HG02642 (cell line): Measurements from ENCODE around the gene PNPLA6.

Source experiments
- ATAC-seq: cut with Tn5 transposase; IDR thresholded peaks from one replicate; pipeline ENCODE4 v1.9.1; 2021; ENCODE audit warnings: mild to moderate bottlenecking; ENCODE audit not compliant: unreplicated experiment, poor library complexity

PNPLA6 gene

GRCh38 chr19:7515110-7515644 lies 20.3 kb upstream of the PNPLA6 start:
- no peak for ATAC-seq

DNA sequence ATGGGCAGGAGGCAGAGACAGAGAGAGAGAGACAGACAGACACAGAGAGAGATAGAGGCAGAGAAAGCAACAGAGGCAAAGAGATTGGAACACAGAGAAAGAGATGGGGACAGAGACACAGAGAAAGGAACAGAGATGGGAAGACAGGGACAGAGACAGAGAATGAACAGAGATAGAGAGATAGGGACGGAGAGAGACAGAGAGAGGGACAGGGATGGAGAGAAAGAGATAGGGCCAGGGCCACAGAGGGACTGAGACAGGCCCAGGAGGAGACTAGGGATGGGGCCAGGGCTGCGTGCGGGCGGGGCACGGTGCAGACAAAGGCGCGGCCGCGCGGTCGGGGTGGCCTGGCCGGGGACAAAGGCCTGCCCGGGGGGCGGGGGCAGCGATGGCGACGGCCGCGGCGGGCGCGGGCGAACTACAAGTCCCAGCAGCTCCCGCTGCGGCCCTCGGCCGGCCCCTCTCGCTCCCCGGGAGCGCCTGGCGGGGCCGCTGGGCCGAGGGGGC lies 19.8 kb upstream of the PNPLA6 start, which contains the start of gene ZNF358:
ZNF358 (plus strand) TSS at position 459 of the 507 bp plus-strand sequence. CDS start 3,140 bp downstream, outside the sequence.
- no peak for ATAC-seq

GRCh38 chr19:7516333-7516732 lies 19.2 kb upstream of the PNPLA6 start:
- no peak for ATAC-seq

DNA sequence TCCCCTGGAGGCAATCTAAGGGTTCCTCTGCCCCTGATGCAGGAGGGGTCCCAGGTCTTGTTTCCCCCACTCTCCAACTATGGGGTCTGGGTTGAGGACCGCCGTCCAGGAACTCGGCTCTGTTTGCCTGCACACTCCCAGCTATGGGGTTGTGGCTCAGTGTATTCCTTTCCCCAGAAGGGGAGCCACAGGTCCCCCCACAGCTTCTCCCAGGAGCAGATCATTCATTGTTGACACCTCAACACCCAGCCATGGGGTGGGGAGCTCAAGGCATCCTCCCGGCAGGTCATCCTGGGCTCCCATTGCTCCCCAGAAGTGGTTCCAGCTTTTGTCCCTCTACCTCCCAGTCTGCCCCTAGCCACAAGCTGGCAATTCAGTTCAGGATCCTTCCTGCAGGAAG lies 18.6 kb upstream of the PNPLA6 start:
- no peak for ATAC-seq

DNA sequence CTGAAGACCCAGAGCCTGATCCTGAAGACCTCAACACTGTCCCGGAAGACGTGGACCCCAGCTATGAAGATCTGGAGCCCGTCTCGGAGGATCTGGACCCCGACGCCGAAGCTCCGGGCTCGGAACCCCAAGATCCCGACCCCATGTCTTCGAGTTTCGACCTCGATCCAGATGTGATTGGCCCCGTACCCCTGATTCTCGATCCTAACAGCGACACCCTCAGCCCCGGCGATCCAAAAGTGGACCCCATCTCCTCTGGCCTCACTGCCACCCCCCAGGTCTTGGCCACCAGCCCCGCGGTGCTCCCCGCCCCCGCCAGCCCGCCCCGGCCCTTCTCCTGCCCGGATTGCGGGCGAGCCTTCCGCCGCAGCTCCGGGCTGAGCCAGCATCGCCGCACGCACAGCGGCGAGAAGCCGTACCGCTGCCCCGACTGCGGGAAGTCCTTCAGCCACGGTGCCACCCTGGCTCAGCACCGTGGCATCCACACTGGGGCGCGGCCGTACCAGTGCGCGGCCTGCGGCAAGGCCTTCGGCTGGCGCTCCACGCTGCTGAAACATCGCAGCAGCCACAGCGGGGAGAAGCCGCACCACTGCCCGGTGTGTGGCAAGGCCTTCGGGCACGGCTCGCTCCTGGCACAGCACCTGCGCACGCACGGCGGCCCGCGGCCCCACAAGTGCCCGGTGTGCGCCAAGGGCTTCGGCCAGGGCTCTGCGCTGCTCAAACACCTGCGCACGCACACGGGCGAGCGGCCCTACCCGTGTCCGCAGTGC lies 16.0 kb upstream of the PNPLA6 start:
- ATAC-seq = no peak

DNA sequence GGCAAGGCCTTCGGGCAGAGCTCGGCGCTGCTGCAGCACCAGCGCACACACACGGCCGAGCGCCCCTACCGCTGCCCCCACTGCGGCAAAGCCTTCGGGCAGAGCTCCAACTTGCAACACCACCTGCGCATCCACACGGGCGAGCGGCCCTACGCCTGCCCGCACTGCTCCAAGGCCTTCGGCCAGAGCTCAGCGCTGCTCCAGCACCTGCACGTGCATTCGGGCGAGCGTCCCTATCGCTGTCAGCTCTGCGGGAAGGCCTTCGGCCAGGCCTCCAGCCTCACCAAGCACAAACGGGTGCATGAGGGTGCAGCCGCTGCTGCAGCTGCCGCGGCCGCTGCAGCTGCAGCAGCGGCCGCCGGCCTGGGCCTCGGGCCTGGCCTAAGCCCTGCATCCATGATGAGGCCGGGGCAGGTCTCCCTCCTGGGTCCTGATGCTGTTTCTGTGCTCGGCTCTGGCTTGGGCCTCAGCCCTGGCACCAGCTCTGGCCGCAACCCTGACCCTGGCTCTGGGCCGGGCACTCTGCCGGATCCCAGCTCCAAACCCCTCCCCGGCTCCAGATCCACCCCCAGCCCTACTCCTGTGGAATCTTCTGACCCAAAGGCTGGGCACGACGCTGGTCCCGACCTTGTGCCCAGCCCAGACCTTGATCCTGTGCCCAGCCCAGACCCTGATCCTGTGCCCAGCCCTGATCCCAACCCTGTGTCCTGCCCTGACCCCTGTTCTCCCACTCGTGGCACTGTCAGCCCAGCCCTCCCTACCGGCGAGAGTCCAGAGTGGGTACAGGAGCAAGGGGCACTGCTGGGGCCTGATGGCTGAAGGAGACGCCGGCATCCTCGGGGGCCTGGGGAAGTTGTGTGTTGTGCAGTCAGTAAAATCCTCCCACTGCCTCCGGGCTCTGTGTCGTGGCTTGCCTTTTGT lies 15.1 kb upstream of the PNPLA6 start:
- ATAC-seq = no peak

- ATAC-seq = no peak
Observed at GRCh38 chr19:7521551-7522071, 13.9 kb upstream of the PNPLA6 start.

- ATAC-seq = peak; percentile 92
Observed at GRCh38 chr19:7522072-7522922, 13.2 kb upstream of the PNPLA6 start, which contains the start of gene MCOLN1. Gene MCOLN1, plus strand, starts transcription at chr19:7522624. Its CDS starts 127 bp downstream, at chr19:7522751.

DNA sequence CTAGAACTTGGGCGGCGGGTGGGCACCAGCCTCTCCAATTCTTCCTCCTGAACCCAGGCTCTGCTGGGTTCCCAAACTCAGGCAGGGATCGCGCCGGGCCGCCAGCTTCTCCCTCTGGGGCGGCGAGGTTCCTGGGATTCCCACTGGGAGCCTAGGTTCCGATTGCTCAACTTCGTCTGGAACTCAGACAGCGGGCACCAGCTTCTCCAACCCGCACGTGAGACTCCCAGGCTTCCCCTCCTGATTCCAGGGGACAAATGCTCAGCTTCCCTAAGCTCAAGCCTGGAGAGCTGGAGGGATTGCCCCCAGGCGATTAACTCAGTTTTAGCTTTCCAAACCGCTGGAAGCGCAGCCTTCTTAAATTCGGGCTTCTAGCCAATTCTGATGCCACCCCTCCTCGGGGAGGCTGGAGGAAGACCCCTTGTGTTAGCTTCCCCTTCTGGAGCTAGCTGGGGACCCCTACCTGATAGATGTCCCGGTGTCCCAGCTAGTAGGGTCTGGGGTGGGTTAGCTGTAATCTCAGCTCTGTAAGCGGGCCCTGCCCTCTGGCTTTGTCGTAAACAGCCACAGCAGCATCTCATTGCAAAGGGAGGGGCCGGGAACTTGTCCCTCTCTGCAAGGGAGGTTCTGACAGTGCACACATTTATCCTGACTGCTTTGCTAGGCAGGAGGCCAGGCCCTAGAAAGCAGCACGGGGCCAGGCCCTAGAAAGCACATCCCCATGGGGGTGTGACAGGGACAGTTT lies 12.4 kb upstream of the PNPLA6 start:
- peak; percentile 1 for ATAC-seq

GRCh38 chr19:7524523-7524922 lies 11.0 kb upstream of the PNPLA6 start:
- no peak for ATAC-seq

GRCh38 chr19:7524992-7525739 lies 10.4 kb upstream of the PNPLA6 start:
- ATAC-seq = no peak

DNA sequence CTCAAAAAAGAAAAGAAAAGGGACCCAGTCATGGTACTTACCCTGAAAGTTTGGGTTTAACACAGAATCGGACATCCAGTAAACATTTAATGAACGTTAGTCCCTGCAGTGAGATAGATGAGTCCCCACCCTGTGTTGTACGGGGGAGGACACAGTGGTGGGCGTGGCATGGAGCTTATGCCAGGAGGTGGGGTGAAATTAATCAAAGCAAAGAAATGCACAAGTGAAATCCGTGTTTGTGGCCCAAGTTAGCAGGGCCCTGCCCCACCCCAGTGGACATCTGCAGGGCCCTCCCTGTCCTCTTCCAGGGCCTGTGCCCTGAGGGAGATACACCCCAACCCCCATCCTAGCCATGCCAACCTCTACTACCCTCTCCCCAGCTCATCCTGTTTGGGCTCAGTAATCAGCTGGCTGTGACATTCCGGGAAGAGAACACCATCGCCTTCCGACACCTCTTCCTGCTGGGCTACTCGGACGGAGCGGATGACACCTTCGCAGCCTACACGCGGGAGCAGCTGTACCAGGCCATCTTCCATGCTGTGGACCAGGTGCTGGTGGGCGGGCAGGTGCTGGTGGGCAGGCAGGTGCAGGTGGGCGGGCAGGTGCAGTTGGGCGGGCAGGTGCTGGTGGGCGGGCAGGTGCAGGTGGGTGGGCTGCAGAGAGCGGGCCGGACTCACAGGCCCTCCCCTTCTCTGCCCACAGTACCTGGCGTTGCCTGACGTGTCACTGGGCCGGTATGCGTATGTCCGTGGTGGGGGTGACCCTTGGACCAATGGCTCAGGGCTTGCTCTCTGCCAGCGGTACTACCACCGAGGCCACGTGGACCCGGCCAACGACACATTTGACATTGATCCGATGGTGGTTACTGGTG lies 9.2 kb upstream of the PNPLA6 start:
- no peak for ATAC-seq

GRCh38 chr19:7527516-7528191 lies 7.9 kb upstream of the PNPLA6 start:
- no peak for ATAC-seq

DNA sequence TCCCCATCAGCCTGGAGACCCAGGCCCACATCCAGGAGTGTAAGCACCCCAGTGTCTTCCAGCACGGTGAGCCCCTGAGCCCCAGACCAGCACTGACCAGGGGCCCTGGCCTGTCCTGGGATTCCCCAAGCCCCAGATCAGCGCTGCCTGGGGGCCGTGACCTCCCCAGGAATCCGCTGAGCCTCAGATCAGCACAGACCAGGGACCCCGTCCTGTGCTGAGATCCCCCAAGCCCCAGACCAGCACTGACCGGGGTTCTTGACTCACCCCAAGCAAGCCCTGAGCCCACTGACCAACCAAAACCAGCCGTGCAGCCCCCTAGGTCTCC lies 7.4 kb upstream of the PNPLA6 start:
- no peak for ATAC-seq

DNA sequence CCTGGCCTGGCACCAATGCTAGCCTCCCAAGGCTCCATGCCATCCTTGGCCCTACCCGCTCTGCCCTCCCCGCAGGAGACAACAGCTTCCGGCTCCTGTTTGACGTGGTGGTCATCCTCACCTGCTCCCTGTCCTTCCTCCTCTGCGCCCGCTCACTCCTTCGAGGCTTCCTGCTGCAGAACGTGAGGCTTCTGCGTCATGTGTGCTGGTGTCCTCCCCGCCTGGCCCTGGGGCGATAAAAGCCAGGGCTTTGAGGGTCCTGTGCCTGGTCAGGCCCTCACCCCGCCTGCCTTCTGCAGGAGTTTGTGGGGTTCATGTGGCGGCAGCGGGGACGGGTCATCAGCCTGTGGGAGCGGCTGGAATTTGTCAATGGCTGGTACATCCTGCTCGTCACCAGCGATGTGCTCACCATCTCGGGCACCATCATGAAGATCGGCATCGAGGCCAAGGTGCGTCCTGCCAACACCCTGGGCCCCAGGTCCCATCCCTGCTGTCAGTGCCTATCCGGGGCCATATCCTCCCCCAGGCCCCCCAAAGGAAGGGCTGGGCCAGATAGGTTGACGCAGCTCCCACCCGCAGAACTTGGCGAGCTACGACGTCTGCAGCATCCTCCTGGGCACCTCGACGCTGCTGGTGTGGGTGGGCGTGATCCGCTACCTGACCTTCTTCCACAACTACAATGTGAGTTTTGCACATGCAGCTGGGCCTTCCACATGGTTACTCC lies 6.8 kb upstream of the PNPLA6 start:
- ATAC-seq = no peak

DNA sequence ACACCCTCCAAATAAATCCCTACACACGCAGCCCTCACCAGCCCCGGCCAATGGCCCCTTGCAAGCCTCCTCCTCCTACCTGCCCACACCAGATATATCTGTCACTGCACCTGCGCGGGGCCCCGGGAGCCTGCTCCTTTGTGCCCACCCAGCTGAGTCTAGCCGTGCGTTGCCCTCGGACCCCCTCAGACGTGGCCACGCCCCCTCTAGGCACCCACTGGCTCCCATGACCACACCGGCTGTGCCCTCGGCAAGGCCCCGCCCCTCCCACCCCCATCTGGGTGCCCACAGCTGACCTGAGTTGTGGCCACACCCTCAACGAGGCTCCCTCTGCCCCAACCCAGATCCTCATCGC lies 6.3 kb upstream of the PNPLA6 start:
- ATAC-seq = no peak
